Activated T-helper 2 cell treated with anti-CD3 and anti-CD28 coated beads, Interferon-gamma antibody, Interleukin-2, Interleukin-4, amounts not matched to agents 10 μg/mL and 5 μg/mL and 100 μg/mL, durations not matched to agents 14 hours and 24 hours and 36 hours (primary cell): ENCODE measurements around the gene NEDD8. TPM values are rescaled to one million over a fixed set of nuclear protein-coding genes. Genes with fewer than 3 reads are reported as not detected.

ENCODE experiments used
- DNase-seq: peaks from one replicate; pipeline ENCODE4 v3.0.0; 2021; ENCODE audit warnings: low spot score
- H3K27ac Mint-ChIP-seq: one replicate; pipeline ENCODE4 v1.8.0; 2021; ENCODE audit warnings: mixed read lengths
- H3K27me3 Mint-ChIP-seq: one replicate; pipeline ENCODE4 v1.8.0; 2021; ENCODE audit warnings: low read depth, mixed read lengths
- H3K36me3 Mint-ChIP-seq: one replicate; pipeline ENCODE4 v1.8.0; 2021; ENCODE audit warnings: low read depth, mixed read lengths
- H3K4me1 Mint-ChIP-seq: one replicate; pipeline ENCODE4 v1.8.0; 2021; ENCODE audit warnings: low read depth, mixed read lengths
- H3K4me3 Mint-ChIP-seq: one replicate; pipeline ENCODE4 v1.8.0; 2021; ENCODE audit warnings: low read depth, mild to moderate bottlenecking, moderate library complexity, mixed read lengths
- H3K9me3 Mint-ChIP-seq: one replicate; pipeline ENCODE4 v1.8.0; 2021; ENCODE audit warnings: mixed read lengths
- intact Hi-C: fragments of 100-400 bp; cut with micrococcal nuclease; formaldehyde crosslinking; loops from one replicate; pipeline ENCODE4 v1.15.1; 2023
- total RNA-seq: library from RNA; stranded (reverse); gene quantifications from 2 replicates; pipeline ENCODE4 v1.2.3, GENCODE V29; 2022

NEDD8 gene
- total RNA-seq, 1 donor from 2014 or later: 194 TPM

DNA sequence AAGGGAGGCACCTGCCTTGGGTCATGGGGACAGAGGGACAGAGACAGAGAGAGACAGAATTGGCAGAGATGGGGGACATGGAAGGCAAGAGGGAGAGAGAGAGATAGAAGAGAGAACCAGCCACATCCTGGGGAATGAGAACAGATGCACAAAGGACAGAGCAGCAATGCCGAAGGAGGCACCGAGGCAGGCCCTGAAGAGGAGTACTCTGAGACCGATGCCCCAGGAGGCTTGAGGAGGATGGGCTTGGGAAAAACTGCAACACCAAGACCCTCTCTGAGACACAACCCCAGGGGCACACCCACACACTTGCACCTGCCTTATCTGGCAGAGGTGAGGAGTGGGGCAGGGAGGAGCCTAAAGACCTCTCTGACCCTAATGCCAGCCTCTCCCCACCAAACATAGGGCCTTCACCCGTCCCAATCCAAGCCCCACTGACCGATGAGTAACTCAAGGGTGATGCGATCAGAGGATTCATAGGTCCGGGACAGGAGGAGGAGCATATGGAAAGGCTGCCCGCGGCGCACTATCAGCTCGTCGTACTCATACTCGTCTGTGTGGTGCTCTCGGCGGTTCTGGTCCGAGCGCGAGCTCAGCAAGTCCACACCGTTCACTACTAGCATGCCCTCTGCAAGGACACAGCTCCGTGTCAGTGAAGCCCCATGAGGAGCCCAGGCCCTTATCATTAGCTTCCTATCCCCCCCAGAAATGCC is 29.2 kb upstream of the NEDD8 start:
- intact Hi-C loops: no loop called here
- H3K9me3 Mint-ChIP-seq: no peaks in the 10 kb centered on the region
- no peak for DNase-seq
- peaks cover 8% of the 10 kb centered on the region for H3K36me3 Mint-ChIP-seq
- no peaks in the 10 kb centered on the region for H3K4me1 Mint-ChIP-seq
- no peaks in the 10 kb centered on the region for H3K27me3 Mint-ChIP-seq
- H3K4me3 Mint-ChIP-seq: no peak overlapping the region
- no peak overlapping the region for H3K27ac Mint-ChIP-seq

DNA sequence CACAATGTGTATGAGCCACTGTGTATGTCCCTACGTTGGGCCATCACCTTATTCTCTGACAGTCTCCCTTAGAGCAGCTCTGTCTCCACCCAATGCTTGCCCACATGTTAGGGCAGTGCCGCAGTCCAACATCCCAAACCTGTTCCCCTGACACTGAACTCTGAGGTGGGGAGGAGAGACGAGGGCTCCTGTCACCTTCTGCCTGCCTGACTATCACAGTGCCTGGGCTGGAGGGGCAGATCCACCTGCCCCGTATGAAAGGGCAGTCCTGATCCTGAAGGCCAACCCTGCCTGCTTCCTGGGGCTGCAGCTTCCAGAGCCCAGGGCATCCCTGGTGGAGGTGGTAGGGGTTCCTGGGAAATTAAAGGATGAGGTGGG is 28.6 kb upstream of the NEDD8 start:
- Mint-ChIP-seq H3K4me3 (no peak overlapping the region), H3K36me3 (peaks cover 4% of the 10 kb centered on the region), H3K27ac (no peak overlapping the region), H3K4me1 (no peaks in the 10 kb centered on the region), H3K27me3 (no peaks in the 10 kb centered on the region), H3K9me3 (no peaks in the 10 kb centered on the region)
- no peak for DNase-seq
- intact Hi-C loops: no loop called here

DNA sequence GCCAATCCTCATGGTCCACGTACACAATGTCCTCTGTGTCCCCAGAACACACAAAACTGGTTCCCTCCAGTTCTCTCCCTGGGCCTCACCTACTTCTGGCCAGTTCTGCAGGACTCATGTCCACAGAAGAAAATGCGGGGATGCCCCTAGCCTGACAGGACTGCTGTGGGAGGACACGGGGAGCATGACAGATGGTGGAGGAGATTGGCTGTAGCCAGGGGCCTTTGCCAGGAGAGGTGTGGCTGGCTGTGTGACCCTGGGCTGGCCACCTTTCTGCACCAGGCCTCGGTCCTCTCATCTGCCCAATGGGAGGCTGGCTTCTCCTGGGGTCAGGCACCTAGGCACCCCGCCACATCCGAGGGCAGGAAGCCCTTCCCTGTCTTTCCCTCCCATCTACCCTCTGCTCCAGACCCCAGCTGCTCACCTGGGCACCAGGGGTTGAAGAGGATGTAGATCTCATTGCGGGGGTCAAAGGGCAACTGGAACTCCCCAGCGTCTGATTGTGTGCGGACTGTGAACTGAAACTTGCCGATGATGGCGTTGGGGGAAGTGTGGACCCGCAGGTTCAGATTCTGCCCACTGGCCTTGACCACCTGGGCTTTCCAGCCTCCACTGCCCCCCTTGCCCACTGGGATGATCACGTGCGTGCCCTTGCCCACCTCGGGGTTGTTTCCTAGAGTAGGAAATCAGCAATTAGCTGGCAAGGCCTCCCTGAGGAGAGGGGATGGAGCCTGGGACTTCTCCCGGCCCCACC is 28.0 kb upstream of the NEDD8 start:
- DNase-seq: no peak
- Mint-ChIP-seq H3K36me3 (peaks cover 7% of the 10 kb centered on the region), H3K4me1 (no peaks in the 10 kb centered on the region), H3K9me3 (no peaks in the 10 kb centered on the region), H3K27ac (no peak overlapping the region), H3K27me3 (no peaks in the 10 kb centered on the region), H3K4me3 (no peak overlapping the region)
- intact Hi-C loops: no loop called here

DNA sequence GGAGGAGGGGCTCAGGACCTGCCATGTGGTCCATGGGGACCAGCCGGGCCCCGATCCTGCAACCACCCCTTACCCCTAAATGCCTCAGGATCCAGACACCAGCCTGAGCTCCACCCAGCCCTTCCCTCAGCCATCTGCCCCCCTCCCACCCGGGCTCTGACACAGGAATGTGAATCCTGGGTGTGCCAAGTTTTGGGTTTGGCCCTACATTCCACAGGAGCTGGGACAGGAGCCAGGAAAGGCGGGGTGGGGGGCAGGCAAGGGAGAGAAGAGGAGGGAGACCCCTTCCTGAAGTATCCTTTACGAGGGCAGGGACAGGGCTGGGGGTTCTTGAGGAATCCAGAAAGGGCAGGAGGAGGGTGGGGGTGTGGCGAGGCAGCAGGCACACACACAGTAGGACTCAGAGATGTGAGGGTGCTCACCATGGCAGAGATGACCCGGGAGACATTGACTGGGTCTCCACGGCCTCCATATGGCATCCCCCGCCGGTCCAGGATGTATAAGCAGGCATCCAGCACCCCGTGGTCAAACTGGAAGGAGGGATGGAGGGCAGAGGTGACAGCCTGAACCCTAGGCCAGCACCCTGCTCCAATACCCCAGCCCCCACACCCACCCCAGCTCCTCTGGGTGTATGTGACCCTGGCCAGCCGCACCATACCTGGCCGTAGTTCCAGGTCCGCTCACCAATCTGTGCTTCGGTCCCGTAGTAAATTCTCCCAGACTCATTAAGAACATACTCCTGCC is 27.3 kb upstream of the NEDD8 start:
- Mint-ChIP-seq H3K4me3 (no peak overlapping the region), H3K9me3 (no peaks in the 10 kb centered on the region), H3K4me1 (no peaks in the 10 kb centered on the region), H3K27ac (no peak overlapping the region), H3K36me3 (peaks cover 4% of the 10 kb centered on the region), H3K27me3 (no peaks in the 10 kb centered on the region)
- DNase-seq: no peak
- intact Hi-C loops: no loop called here

DNA sequence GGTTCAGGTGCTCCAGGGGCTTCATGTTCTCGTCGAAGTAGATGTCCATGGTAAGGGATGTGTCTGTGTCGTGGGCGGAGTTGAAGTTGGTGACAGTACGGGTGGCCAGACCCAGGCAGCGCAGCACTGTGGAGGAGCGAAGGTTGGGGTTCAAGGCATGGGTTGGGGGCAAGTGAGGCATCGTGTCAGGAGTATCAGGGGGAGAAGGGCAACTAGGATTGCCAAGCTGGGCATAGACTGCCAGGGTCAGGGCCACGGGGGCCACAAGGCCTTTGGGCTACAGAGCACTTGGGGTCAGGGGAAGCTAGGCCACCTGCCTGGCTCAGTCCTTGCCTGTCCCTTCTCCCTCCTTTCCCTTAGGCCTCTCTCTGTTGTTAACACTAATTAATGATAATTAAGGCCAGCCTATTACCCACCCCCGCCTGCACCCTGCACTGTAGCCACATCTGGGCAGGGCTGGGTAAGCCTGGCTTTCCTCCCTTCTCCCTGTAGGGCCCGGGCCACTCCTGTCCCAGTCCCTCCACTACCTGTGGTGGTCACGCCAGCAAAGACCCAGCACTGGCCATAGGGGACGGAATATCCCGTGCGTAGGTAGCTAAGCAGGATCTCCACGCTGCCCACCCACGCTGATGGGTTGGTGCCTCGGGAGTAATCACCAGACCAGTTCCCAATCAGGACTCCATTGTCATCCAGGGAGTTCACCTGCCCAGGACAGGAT is 26.5 kb upstream of the NEDD8 start:
- Mint-ChIP-seq H3K9me3 (no peaks in the 10 kb centered on the region), H3K27me3 (no peaks in the 10 kb centered on the region), H3K4me3 (no peak overlapping the region), H3K36me3 (peaks cover 9% of the 10 kb centered on the region), H3K27ac (no peak overlapping the region), H3K4me1 (no peaks in the 10 kb centered on the region)
- intact Hi-C loops: no loop called here
- no peak for DNase-seq

DNA sequence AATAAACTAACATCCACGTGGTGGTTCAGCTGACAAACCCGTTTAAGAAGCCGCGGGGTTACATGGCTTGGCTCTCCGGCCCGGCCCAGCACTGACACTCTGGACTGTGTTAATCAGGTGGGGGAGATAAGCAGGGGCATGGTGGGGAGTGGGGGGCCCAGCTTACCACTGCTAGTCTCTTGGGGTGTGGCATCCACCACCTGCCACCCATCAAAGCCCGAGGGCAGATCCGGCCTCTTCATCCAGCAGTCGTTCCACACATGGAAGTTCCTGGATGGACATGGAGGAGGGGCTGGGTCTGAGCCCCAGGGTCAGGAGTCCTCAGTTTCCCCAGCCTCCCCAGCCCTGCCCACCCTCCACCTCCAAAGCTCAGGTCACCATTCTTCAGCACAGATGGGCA is 26.0 kb upstream of the NEDD8 start:
- DNase-seq: no peak
- Mint-ChIP-seq H3K27ac (no peak overlapping the region), H3K4me1 (no peaks in the 10 kb centered on the region), H3K27me3 (no peaks in the 10 kb centered on the region), H3K4me3 (no peak overlapping the region), H3K9me3 (no peaks in the 10 kb centered on the region), H3K36me3 (peaks cover 10% of the 10 kb centered on the region)
- intact Hi-C loops: no loop called here

DNA sequence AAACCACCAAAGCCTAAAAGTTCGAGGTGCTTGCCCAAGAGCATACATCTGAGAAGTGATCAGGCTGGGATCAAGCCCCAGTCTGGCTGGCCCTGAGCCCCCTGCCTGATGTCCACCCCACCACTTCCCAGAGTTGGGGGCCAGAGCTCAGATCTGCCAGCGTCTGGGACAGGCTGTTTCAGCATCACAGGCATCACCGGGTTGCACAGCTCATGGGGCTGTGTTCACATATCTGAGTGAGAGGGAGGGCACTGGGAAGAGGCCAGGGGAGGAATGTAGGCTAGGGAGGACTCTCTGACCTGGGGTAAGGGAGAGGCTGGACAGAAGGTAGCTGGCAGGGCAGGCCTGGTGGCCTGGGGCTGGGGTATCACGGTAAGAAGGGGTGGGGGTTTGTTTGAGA is 24.8 kb upstream of the NEDD8 start:
- H3K9me3 Mint-ChIP-seq: no peaks in the 10 kb centered on the region
- no peak overlapping the region for H3K27ac Mint-ChIP-seq

DNA sequence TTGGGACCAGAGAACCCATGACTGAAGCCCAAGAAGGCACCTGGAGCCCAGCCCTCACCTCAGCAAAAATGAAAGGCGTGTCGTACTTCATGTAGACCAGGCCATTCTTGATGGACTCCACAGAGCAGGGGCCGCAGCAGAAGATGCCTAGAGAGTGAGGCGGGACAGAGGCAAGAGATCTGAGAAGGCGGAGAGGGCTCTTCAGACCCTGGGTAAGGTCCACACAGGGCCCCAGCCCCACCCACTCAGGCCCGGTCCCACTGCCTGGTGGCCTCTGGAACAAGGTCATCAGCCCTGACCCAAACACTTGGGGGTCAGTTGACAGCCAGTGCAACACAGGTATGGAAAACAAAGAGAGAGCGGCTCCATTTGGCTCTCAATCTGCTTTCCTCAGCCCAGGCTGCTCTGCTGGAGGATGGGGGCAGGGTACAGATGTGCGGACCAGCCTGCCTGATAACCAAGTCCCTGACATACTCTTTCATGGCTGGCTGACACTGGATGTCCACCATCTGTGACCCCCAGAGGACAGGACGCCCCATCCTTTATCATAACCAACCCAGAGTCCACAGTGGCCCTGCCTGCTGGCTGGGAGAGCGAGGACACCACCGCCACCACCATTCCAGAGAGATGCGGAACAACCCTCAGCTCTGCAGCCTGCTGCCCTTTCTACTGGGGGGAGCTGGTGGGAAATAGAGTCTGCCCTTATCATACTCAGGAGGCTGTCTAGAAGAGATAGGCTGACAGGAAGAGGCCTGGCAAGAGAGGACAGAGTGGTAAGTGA is 24.0 kb upstream of the NEDD8 start:
- H3K36me3 Mint-ChIP-seq: peaks cover 10% of the 10 kb centered on the region
- no peak overlapping the region for H3K27ac Mint-ChIP-seq
- no peak overlapping the region for H3K4me3 Mint-ChIP-seq
- intact Hi-C loops: no loop called here
- H3K27me3 Mint-ChIP-seq: no peaks in the 10 kb centered on the region
- no peaks in the 10 kb centered on the region for H3K9me3 Mint-ChIP-seq
- H3K4me1 Mint-ChIP-seq: peaks cover 5% of the 10 kb centered on the region
- no peak for DNase-seq

More for the DNA sequence above, 24.8 kb upstream of the NEDD8 start:
- intact Hi-C loops: no loop called here
- Mint-ChIP-seq H3K4me3 (no peak overlapping the region), H3K4me1 (no peaks in the 10 kb centered on the region), H3K27me3 (no peaks in the 10 kb centered on the region), H3K36me3 (peaks cover 10% of the 10 kb centered on the region)
- no peak for DNase-seq

DNA sequence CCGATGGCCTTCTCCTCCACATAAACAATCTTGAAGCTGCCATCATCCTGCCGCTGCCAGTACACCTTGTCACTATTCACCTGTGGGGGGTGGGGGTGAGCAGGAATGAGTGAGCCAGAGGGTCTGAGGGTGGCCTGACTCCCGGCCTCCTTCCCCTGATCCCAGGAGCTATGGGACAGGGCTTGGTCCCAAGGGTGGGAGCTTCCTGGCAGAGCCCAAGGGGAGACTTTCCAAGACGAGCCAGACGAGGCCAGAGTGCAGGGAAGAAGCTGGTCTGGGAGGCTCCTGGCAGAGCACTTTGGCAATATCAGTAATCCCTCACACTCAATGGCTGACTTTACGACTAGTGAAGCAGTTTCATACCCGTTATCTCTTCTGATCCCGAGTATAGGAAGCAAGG is 23.3 kb upstream of the NEDD8 start:
- peaks cover 10% of the 10 kb centered on the region for H3K36me3 Mint-ChIP-seq
- no peaks in the 10 kb centered on the region for H3K9me3 Mint-ChIP-seq
- H3K27ac Mint-ChIP-seq: no peak overlapping the region
- DNase-seq: no peak
- H3K4me3 Mint-ChIP-seq: no peak overlapping the region
- no peaks in the 10 kb centered on the region for H3K27me3 Mint-ChIP-seq
- intact Hi-C loops: no loop called here
- peaks cover 12% of the 10 kb centered on the region for H3K4me1 Mint-ChIP-seq

DNA sequence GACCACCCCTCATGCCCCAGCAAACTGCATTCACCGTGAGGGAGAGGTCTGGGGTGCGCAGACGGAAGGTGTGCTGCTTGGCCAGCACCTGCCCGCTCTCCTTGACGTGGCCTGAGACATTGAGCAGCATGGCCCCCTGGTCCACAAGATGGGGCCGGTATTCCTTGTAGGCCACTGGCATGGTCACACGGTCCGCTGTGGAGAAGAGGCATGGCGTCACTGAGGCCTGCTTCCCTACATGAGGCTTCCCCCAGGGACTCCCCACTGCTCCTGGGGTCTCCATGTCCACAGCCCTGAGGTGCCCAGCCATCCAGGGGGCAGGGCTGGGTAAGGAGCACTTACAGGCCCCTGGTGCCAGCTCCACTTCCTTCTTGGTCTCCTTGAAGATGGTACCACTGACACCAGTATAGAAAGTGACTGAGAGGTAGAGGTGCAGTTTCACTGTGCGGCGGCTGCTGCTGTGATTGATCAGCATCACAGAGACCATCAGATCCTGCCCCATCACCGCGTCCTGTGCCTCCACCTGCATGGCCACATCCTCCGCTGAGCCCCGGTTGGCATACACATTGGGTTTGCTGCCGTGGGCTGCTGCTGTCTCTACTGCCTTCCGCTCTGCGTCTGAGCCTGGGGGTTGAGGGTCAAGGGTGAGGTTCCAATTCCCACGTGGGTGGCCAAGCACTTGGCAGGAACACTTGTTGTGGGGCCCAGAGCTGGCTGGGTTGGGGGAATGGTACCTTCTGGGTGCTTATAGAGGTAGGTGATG is 22.6 kb upstream of the NEDD8 start:
- Mint-ChIP-seq H3K27me3 (no peaks in the 10 kb centered on the region), H3K9me3 (no peaks in the 10 kb centered on the region), H3K4me3 (no peak overlapping the region), H3K36me3 (peaks cover 10% of the 10 kb centered on the region), H3K4me1 (peaks cover 18% of the 10 kb centered on the region), H3K27ac (no peak overlapping the region)
- intact Hi-C loops: no loop called here
- DNase-seq: no peak

DNA sequence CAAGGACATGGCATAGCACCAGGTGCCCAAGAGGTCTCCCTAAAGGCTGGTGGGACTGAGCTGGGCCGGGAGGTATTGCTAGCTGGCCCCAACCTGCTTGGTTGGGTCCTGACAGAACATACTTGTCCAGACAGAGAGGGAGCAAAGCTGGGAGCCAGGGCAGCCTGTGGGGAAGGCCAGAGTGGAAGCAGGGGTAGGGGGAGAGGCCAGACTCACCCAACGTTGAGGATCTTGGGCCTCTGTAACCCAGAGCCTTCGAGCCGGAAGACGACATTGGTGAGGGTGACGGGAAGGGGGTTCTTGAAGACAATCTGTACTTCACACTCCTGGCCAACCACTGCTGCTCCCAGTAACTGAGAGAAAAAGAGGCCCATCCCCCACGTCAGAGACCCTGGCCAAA is 21.8 kb upstream of the NEDD8 start:
- Mint-ChIP-seq H3K27ac (no peak overlapping the region), H3K4me3 (no peak overlapping the region), H3K27me3 (no peaks in the 10 kb centered on the region), H3K4me1 (peaks cover 24% of the 10 kb centered on the region), H3K36me3 (peaks cover 12% of the 10 kb centered on the region), H3K9me3 (no peaks in the 10 kb centered on the region)
- intact Hi-C loops: no loop called here
- no peak for DNase-seq
